Bronchial epithelial cell (primary cell): Measurements from ENCODE around the gene PLS3. TPM values are rescaled to one million over a fixed set of nuclear protein-coding genes. Genes with fewer than 3 reads are reported as not detected.

Source experiments
- DNase-seq: peaks from one replicate; pipeline ENCODE4 v3.0.0-alpha.2; 2010; ENCODE audit warnings: low read depth
- FAIRE-seq: peaks from 2 replicates; lab custom pipeline; 2011; peaks lifted over from hg19 to GRCh38; lab: Jason Lieb, UNC
- H3K27me3 ChIP-seq: 2 replicates; pipeline ENCODE4 v1.5.1; 2011; ENCODE audit warnings: low read length; ENCODE audit not compliant: control insufficient read depth, insufficient read depth
- H3K36me3 ChIP-seq: 2 replicates; pipeline ENCODE4 v1.5.1; 2011; ENCODE audit warnings: low read length; ENCODE audit not compliant: control insufficient read depth, insufficient read depth
- H3K4me3 ChIP-seq: 2 replicates; pipeline ENCODE4 v1.5.1; 2011; ENCODE audit warnings: mild to moderate bottlenecking, low read depth, low read length, control low read depth
- total RNA-seq: library from RNA; depleted of rRNA; stranded (reverse); fragments of >200 nt; gene quantifications from 2 replicates; pipeline ENCODE4 v1.2.1, GENCODE V29; 2014
- TF ChIP-seq, protein P1 (sequence below): IDR thresholded peaks from 2 replicates; pipeline ENCODE4 v1.5.1; 2011; ENCODE audit warnings: mild to moderate bottlenecking, moderate library complexity, low read length, control low read depth, inconsistent platforms; ENCODE audit not compliant: insufficient read depth, severe bottlenecking

PLS3 gene
- total RNA-seq, 1 donor from 2014 or later = 204 TPM

DNA sequence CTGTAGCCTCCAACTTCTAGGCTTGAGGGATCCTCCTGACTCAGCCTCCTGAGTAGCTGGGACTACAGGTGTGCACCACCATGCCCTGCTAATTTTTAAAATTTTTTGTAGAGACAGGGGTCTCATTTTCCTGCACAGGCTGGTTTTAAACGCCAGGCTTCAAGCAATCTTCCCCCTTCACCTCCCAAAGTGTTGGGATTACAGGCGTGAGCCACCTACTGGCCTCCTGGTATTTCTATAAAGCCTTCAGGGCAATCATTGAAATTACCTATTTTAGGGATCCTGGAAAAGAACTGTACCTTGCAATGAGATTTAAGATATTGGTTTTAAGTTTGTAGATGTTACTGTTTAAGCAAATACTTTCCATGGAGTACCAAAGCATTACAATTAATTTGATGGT lies 13.5 kb upstream of the PLS3 start:
- Histone ChIP-seq H3K27me3 (no peaks in the 10 kb centered on the region), H3K36me3 (no peaks in the 10 kb centered on the region), H3K4me3 (no peak overlapping the region)
- no peak for DNase-seq
- FAIRE-seq = no peak
- TF ChIP-seq, protein P1, sequence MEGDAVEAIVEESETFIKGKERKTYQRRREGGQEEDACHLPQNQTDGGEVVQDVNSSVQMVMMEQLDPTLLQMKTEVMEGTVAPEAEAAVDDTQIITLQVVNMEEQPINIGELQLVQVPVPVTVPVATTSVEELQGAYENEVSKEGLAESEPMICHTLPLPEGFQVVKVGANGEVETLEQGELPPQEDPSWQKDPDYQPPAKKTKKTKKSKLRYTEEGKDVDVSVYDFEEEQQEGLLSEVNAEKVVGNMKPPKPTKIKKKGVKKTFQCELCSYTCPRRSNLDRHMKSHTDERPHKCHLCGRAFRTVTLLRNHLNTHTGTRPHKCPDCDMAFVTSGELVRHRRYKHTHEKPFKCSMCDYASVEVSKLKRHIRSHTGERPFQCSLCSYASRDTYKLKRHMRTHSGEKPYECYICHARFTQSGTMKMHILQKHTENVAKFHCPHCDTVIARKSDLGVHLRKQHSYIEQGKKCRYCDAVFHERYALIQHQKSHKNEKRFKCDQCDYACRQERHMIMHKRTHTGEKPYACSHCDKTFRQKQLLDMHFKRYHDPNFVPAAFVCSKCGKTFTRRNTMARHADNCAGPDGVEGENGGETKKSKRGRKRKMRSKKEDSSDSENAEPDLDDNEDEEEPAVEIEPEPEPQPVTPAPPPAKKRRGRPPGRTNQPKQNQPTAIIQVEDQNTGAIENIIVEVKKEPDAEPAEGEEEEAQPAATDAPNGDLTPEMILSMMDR = no peak

DNA sequence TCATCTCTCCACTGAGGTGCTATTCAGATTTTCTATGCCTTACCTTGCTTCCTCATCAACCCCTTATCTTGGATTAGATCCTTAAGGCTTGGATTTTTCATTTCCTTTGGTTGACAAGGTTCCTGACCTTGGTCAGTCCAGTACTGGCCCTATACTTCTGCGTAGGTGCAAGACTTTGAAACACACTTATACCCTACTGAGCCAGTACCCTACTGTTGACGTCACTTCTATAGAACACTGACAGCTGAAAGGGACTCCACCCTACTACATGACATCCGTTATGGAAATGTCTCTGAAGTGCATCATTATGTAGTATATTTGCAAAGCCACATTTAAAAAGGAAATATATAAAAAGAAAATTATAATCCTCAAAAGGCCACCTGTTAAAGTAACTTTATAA lies 12.0 kb upstream of the PLS3 start:
- Histone ChIP-seq H3K4me3 (no peak overlapping the region), H3K27me3 (no peaks in the 10 kb centered on the region), H3K36me3 (no peaks in the 10 kb centered on the region)
- DNase-seq (no peak), FAIRE-seq (peak; percentile 50)
- TF ChIP-seq, protein P1 = no peak

DNA sequence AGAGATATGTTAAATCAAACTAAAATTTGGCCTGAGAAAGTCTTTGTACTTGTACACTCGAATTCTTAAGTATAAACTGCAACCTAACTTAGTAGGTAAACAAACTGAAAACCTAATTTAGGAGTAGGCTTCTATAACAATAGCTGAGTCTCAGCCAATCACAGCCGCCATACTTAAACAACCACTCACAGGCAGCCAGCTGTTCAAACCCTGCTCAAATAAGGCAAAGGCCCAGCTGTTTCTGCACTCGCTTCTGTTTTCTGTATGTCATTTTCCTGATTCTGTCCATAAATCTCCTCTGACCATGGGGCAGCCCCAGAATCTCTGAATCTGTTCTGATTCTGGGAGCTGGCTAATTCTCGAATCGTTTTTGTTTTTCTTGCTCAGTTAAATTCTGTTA lies 7.8 kb upstream of the PLS3 start:
- H3K27me3 ChIP-seq = no peaks in the 10 kb centered on the region

DNA sequence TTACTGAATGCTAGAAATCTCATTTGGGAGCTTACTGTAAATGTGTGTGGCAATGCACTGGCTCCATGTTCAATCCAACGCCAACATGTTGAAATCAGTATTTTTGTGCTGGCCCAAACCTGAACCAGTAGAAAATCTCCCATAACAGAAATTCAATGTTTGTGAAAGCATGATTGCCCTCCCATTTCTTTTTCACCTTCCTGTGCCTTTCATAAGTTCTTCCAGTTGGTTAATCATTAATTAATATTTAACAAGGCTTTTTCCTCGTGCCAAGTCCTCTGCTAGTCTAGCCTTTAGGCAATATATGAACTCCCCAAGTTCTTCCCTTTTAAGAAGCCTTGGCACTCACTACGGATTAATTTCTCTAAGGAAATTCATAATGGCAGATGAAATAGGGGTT lies 1.3 kb upstream of the PLS3 start:
- no peak overlapping the region for H3K4me3 ChIP-seq
- TF ChIP-seq, protein P1 = no peak
- no peaks in the 10 kb centered on the region for H3K27me3 ChIP-seq
- FAIRE-seq = no peak
- no peak for DNase-seq
- H3K36me3 ChIP-seq = no peaks in the 10 kb centered on the region

More for the DNA sequence above, 7.8 kb upstream of the PLS3 start:
- no peak overlapping the region for H3K4me3 ChIP-seq
- TF ChIP-seq, protein P1 = no peak
- DNase-seq = no peak
- FAIRE-seq = no peak
- no peaks in the 10 kb centered on the region for H3K36me3 ChIP-seq

DNA sequence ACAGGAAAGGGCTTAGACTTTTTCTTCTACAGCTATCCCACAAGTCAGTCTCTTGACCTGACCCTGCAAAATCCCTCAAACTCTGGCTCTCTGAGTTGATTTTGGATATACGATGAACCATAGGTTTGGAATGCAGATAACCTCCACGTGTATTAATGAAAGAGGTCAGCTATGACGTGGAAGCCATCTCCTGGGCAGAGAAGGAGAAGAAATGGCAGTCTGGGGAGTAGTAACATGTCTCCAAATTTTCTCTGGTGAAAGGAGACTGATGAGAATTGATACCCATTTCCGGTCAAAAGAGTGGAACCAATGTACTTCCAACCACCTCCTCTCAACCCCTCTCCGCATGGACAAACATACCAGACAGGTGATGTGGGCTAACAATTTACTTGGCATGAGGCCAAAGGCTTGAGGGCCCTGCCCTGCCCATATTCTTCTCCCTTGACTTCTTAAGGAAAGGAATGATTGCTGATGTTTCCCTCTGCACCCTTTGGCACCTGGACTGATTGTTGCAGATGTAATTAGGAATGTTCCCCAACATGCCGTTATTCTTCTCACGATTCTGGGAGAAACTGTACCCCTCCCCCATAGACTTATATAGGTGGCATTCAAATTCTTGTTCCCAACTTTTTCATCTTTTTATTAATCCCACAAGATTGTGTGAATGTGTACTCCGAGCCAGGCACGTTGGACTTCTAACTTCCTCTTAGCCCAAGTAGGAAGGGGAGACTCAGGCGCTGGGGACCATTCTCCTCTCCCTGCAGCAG lies 580 bp upstream of the PLS3 start:
- Histone ChIP-seq H3K27me3 (no peaks in the 10 kb centered on the region), H3K36me3 (no peaks in the 10 kb centered on the region), H3K4me3 (peak overlapping the region; percentile 53)
- DNase-seq (peak; percentile 85), FAIRE-seq (peak; percentile 55)
- TF ChIP-seq, protein P1 = no peak
